GM19193 (cell line): ENCODE results near the gene C1QTNF4.

ENCODE experiments used
- POLR2A ChIP-seq: IDR thresholded peaks from 4 replicates; pipeline ENCODE4 v1.6.1; 2011; ENCODE audit not compliant: insufficient read depth, insufficient read length; ENCODE audit errors: extremely low read depth

Gene C1QTNF4

GRCh38 chr11:47552056-47552565 lies 42.1 kb downstream of the C1QTNF4 start:
- no peak for TF ChIP-seq POLR2A

GRCh38 chr11:47551086-47551485 lies 43.1 kb downstream of the C1QTNF4 start:
- TF ChIP-seq POLR2A, result no peak

GRCh38 chr11:47550288-47551047 lies 43.7 kb downstream of the C1QTNF4 start:
- no peak for TF ChIP-seq POLR2A

GRCh38 chr11:47545298-47545697 lies 48.9 kb downstream of the C1QTNF4 start:
- no peak for TF ChIP-seq POLR2A

- no peak for TF ChIP-seq POLR2A
Observed at GRCh38 chr11:47541070-47541469, 53.1 kb downstream of the C1QTNF4 start.

GRCh38 chr11:47539681-47540039 lies 54.6 kb downstream of the C1QTNF4 start:
- no peak for TF ChIP-seq POLR2A
